Skeletal muscle cell (primary cell): Measurements from ENCODE around the gene ARHGAP5.
A peak's percentile ranks its signal among the peaks of the same experiment; 100 is the strongest.

Source experiments
- DNase-seq: peaks from one replicate; pipeline ENCODE4 v3.0.0-alpha.2; 2010; ENCODE audit warnings: low read depth
- H3K4me3 ChIP-seq: 2 replicates; pipeline ENCODE4 v1.5.1; 2011; ENCODE audit warnings: low read depth, mild to moderate bottlenecking, control low read depth, low read length, moderate library complexity

ARHGAP5 gene

DNA sequence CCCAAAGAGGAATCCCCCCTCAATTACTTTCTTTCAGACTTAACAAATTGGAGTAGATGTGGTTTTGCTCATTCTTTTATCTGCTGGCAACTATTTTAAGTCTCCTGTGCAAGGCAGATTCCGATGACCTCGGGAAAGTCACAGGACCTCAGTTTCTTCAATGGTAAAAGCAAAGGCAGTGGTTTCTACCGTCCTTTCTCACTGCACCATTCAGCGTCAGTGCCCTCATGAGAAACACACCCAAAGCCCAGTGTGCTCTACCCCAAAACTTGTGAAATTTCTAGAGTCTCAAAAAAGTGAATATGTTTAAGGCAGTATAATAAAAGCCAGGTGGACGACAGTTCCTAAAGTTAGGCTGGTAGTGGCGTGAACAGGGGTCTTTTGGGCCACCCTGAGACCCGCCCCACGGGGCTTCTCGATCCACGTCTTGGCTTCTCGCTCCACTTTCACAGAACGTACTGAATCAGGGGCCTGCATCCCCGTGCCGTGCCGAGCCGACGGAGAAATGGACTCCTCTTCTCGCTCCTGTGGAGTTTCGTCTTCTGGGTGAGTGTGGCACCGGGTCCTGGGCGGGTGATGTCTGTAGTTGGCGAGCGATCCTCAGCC, 1.3 kb upstream of the ARHGAP5 start:
- no peak for DNase-seq
- H3K4me3 ChIP-seq = peak overlapping the region; percentile 72

DNA sequence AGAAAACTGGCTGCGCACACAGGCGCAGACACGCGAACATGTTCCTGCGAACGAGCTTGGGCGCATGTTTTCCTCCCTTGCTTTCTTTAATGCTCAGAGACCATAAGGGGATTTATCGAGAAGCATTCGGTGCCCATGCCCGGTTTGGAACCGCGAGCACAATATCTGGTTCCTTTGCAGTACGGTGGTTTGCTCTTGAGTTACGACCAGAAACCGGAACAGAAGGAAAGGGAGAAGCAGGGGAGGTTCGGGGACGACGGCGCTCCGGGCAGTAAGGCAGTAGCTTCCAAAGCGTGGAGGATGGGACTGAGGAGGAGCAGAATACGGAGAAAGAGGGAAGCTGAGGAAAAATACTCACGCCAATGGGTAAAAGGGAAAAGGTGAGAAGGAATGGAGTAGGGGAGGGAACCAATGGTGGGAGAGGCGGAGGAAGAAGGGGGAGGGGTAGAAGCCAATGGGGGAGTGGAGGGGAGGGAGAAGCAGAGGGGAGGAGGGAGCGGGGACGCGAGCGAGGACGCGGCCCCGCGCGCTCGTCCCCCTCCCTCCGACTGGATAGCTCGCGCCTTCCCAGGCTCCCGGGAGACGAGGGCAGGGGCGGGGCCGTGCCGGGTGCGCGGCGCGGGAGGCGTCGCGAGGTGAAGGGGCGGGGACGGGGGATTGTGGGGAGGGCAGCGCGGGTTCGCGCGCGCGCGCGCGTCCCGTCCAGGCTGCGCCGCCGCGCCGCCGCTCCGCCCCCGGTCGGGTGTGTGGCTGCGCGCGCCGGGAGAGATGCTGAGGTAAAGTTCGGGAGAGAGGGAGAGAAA, 625 bp upstream of the ARHGAP5 start:
- peak overlapping the region; percentile 80 for H3K4me3 ChIP-seq
- peak; percentile 97 for DNase-seq

- DNase-seq = no peak
- peak overlapping the region; percentile 80 for H3K4me3 ChIP-seq
Measured at GRCh38 chr14:32078023-32078857, 1.1 kb downstream of the ARHGAP5 start.

- peak overlapping the region; percentile 80 for H3K4me3 ChIP-seq
- no peak for DNase-seq
Measured at GRCh38 chr14:32078858-32079216, 1.7 kb downstream of the ARHGAP5 start.

GRCh38 chr14:32079264-32079663, 2.2 kb downstream of the ARHGAP5 start:
- DNase-seq = no peak
- peak overlapping the region; percentile 80 for H3K4me3 ChIP-seq

DNA sequence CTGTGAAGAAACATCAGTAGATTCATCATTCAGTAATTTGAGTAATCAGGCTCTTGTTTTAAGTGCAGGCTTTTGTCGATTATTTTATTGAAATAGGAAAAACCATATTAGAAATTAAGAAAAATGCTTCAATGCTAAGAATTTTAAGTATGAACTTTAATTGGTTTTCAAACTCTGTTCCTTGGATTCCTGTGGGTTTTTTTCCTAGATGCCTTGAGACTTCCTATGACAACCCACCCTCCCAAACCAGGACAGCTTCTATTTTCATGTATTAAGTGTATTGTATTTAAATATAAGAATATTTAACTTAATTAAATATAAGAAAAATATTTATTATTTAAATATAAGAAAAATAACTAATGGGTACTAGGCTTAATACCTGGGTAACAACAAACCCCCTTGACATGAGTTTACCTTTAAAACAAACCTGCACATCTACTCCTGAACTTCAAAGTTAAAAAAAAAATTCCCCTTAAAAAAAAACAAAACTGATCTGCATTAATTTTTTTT, 3.0 kb downstream of the ARHGAP5 start:
- no peak for DNase-seq
- no peak overlapping the region for H3K4me3 ChIP-seq

DNA sequence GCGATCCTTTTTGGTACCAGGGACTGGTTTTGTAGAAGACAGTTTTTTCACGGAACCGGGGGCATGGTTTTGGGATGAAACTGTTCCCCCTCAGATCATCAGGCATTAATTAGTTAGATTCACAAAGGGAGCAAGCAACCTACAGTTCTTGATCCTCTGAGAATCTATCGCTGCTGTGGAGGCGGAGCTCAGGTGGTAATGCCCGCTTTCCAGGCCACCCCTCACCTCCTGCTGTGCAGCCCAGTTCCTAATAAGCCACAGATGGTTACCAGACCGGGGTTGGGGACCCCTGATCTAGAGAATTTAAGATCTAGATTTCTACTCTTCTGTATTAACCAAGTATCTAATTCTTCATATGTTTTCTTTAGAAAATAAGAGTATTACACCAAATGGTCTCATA, 4.8 kb downstream of the ARHGAP5 start:
- DNase-seq = no peak
- no peak overlapping the region for H3K4me3 ChIP-seq

DNA sequence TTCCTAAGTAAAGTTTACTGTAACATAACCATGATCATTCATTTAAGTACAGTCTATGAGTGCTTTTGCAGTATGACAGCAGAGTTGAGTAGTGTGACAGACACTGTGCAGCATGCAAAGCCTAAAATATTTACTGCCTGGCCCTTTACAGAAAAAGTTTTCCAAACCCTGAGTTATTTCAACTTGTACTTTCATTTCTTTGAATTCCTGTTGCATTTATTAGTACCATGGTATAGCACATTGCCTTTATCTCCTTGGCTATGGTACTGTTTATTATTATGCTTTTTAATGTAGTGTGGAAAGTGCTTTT, 6.2 kb downstream of the ARHGAP5 start:
- H3K4me3 ChIP-seq = no peak overlapping the region
- DNase-seq = no peak

- no peak overlapping the region for H3K4me3 ChIP-seq
- no peak for DNase-seq
Measured at GRCh38 chr14:32083789-32084188, 6.7 kb downstream of the ARHGAP5 start.

- no peak overlapping the region for H3K4me3 ChIP-seq
- no peak for DNase-seq
Measured at GRCh38 chr14:32085182-32085844, 8.2 kb downstream of the ARHGAP5 start.

GRCh38 chr14:32085845-32086383, 8.8 kb downstream of the ARHGAP5 start:
- H3K4me3 ChIP-seq = no peak overlapping the region
- DNase-seq = no peak

GRCh38 chr14:32087173-32087861, 10.2 kb downstream of the ARHGAP5 start:
- no peak for DNase-seq
- no peak overlapping the region for H3K4me3 ChIP-seq

GRCh38 chr14:32087907-32088306, 10.8 kb downstream of the ARHGAP5 start:
- no peak for DNase-seq

GRCh38 chr14:32090686-32091085, 13.6 kb downstream of the ARHGAP5 start:
- no peak overlapping the region for H3K4me3 ChIP-seq
- DNase-seq = no peak

More at GRCh38 chr14:32087907-32088306, 10.8 kb downstream of the ARHGAP5 start:
- no peak overlapping the region for H3K4me3 ChIP-seq

- H3K4me3 ChIP-seq = no peak overlapping the region
- DNase-seq = no peak
Measured at GRCh38 chr14:32099473-32099872, 22.4 kb downstream of the ARHGAP5 start.

DNA sequence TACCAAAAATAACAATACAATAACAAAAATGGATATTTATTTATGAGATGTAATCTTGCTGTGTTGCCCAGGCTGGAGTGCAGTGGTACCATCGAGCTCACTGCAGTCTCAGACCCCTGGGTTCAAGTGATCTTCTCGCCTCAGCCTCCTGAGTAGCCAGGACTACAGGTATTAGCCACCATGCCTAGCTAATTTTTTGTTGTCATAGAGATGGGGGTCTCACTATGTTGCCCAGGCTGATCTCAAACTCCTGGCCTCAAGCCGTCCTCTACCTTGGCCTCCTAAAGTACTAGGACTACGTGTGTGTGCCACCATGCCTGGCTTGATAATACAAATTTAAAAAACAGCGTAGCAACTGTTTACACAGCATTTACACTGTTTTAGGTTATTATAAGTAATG, 23.1 kb downstream of the ARHGAP5 start:
- DNase-seq = no peak
- no peak overlapping the region for H3K4me3 ChIP-seq

GRCh38 chr14:32102152-32102787, 25.2 kb downstream of the ARHGAP5 start:
- no peak overlapping the region for H3K4me3 ChIP-seq
- no peak for DNase-seq

- DNase-seq = no peak
Measured at GRCh38 chr14:32102968-32103367, 25.9 kb downstream of the ARHGAP5 start.

GRCh38 chr14:32104308-32104707, 27.2 kb downstream of the ARHGAP5 start:
- no peak overlapping the region for H3K4me3 ChIP-seq
- no peak for DNase-seq

More at GRCh38 chr14:32102968-32103367, 25.9 kb downstream of the ARHGAP5 start:
- no peak overlapping the region for H3K4me3 ChIP-seq
